ENCODE results near the gene ZDHHC14.
"Not testable (repeated sequence)": the region's sequence is repeated elsewhere in the genome, so short reads cannot be mapped to it uniquely, and the experiment has no call there.

ZDHHC14 gene

GRCh38 chr6:157716251-157716995 lies 335.4 kb downstream of the ZDHHC14 start:
- Histone ChIP-seq H2AFZ (ENCODE audit: low read length) (no peak overlapping the region), H3K9me2 (replicated peaks; ENCODE audit: insufficient read depth, low read length) (no peaks in the 10 kb centered on the region), H3F3A (ENCODE audit: insufficient read depth, low read length) (no peaks in the 10 kb centered on the region), H3K9ac (ENCODE audit: low read length) (no peak overlapping the region), H3K27me3 (replicated peaks; ENCODE audit: insufficient read depth, low read length) (no peaks in the 10 kb centered on the region), H4K20me1 (ENCODE audit: insufficient read depth, low read length) (no peaks in the 10 kb centered on the region), H3K79me2 (ENCODE audit: low read length) (no peaks in the 10 kb centered on the region), H3K4me2 (ENCODE audit: low read depth, low read length) (no peak overlapping the region), H3K4me3 (ENCODE audit: low read length) (no peak overlapping the region), H3K36me3 (replicated peaks; ENCODE audit: insufficient read depth, low read length) (no peaks in the 10 kb centered on the region), H3K9me3 (replicated peaks; ENCODE audit: insufficient read depth, low read length) (no peaks in the 10 kb centered on the region), H3K27ac (ENCODE audit: low read length) (no peak overlapping the region), H3K4me1 (ENCODE audit: low read length) (no peaks in the 10 kb centered on the region)
- TF ChIP-seq EZH2phosphoT487 (IDR thresholded peaks at IDR 0.05; ENCODE audit: low read length) = no peak
- DNase-seq = no peak

GRCh38 chr6:157717340-157717748 lies 336.4 kb downstream of the ZDHHC14 start:
- no peaks in the 10 kb centered on the region for H3K36me3 ChIP-seq (replicated peaks; ENCODE audit: insufficient read depth, low read length)
- H3K9me3 ChIP-seq (replicated peaks; ENCODE audit: insufficient read depth, low read length) = no peaks in the 10 kb centered on the region
- H3K27me3 ChIP-seq (replicated peaks; ENCODE audit: insufficient read depth, low read length) = no peaks in the 10 kb centered on the region
- no peak for DNase-seq
- no peaks in the 10 kb centered on the region for H4K20me1 ChIP-seq (ENCODE audit: insufficient read depth, low read length)
- H3K79me2 ChIP-seq (ENCODE audit: low read length) = no peaks in the 10 kb centered on the region
- no peak overlapping the region for H3K4me3 ChIP-seq (ENCODE audit: low read length)
- no peak overlapping the region for H2AFZ ChIP-seq (ENCODE audit: low read length)
- H3K4me2 ChIP-seq (ENCODE audit: low read depth, low read length) = no peak overlapping the region
- no peak overlapping the region for H3K27ac ChIP-seq (ENCODE audit: low read length)
- no peaks in the 10 kb centered on the region for H3K4me1 ChIP-seq (ENCODE audit: low read length)
- H3K9ac ChIP-seq (ENCODE audit: low read length) = no peak overlapping the region
- no peaks in the 10 kb centered on the region for H3K9me2 ChIP-seq (replicated peaks; ENCODE audit: insufficient read depth, low read length)
- TF ChIP-seq EZH2phosphoT487 (IDR thresholded peaks at IDR 0.05; ENCODE audit: low read length) (no peak), CTCF (IDR thresholded peaks at IDR 0.05; ENCODE audit: low read length) (no peak), EZH2 (optimal IDR thresholded peaks at IDR 0.05; ENCODE audit: low read depth, low read length) (no peak)
- no peaks in the 10 kb centered on the region for H3F3A ChIP-seq (ENCODE audit: insufficient read depth, low read length)

- Histone ChIP-seq H3K4me3 (ENCODE audit: low read length) (no peak overlapping the region), H3K27ac (ENCODE audit: low read length) (no peak overlapping the region), H4K20me1 (ENCODE audit: insufficient read depth, low read length) (no peaks in the 10 kb centered on the region), H3K4me1 (ENCODE audit: low read length) (no peaks in the 10 kb centered on the region), H3K9me3 (replicated peaks; ENCODE audit: insufficient read depth, low read length) (no peaks in the 10 kb centered on the region), H3K9ac (ENCODE audit: low read length) (no peak overlapping the region), H3K4me2 (ENCODE audit: low read depth, low read length) (no peak overlapping the region), H3K27me3 (replicated peaks; ENCODE audit: insufficient read depth, low read length) (no peaks in the 10 kb centered on the region), H2AFZ (ENCODE audit: low read length) (no peak overlapping the region), H3K36me3 (replicated peaks; ENCODE audit: insufficient read depth, low read length) (no peaks in the 10 kb centered on the region), H3F3A (ENCODE audit: insufficient read depth, low read length) (no peaks in the 10 kb centered on the region), H3K9me2 (replicated peaks; ENCODE audit: insufficient read depth, low read length) (no peaks in the 10 kb centered on the region), H3K79me2 (ENCODE audit: low read length) (no peaks in the 10 kb centered on the region)
- TF ChIP-seq EZH2phosphoT487 (IDR thresholded peaks at IDR 0.05; ENCODE audit: low read length) (no peak), EZH2 (optimal IDR thresholded peaks at IDR 0.05; ENCODE audit: low read depth, low read length) (no peak), CTCF (IDR thresholded peaks at IDR 0.05; ENCODE audit: low read length) (no peak)
- no peak for DNase-seq
These were observed 337.7 kb downstream of the ZDHHC14 start for GRCh38 chr6:157718503-157719187.

GRCh38 chr6:157720964-157721363 lies 340.0 kb downstream of the ZDHHC14 start:
- DNase-seq; H3K4me1 ChIP-seq (ENCODE audit: low read length); H3K79me2 ChIP-seq (ENCODE audit: low read length); H3K9ac ChIP-seq (ENCODE audit: low read length); H3F3A ChIP-seq (ENCODE audit: insufficient read depth, low read length); H3K27ac ChIP-seq (ENCODE audit: low read length); H3K4me3 ChIP-seq (ENCODE audit: low read length); H4K20me1 ChIP-seq (ENCODE audit: insufficient read depth, low read length); H3K4me2 ChIP-seq (ENCODE audit: low read depth, low read length); H3K9me2 ChIP-seq (replicated peaks; ENCODE audit: insufficient read depth, low read length); H3K9me3 ChIP-seq (replicated peaks; ENCODE audit: insufficient read depth, low read length); H3K36me3 ChIP-seq (replicated peaks; ENCODE audit: insufficient read depth, low read length); H2AFZ ChIP-seq (ENCODE audit: low read length); H3K27me3 ChIP-seq (replicated peaks; ENCODE audit: insufficient read depth, low read length): not testable (repeated sequence)
